A549 (cell line): ENCODE data around the gene ZNF32. TPM values are rescaled to one million over a fixed set of nuclear protein-coding genes. Genes with fewer than 3 reads are reported as not detected.

Source experiments
- ATAC-seq, 2 experiments: fragments of 200-7000 bp in 1 of 2; fragments of >200 bp in 1 of 2; cut with Nextera tagmentation in 1 of 2; cut with Tn5 transposase in 1 of 2; 3 replicates each; pipeline versions ENCODE4 v1.8.0 to v1.9.1; 2018 to 2020; ENCODE audit warnings: mild to moderate bottlenecking in 1 of 2, moderate library complexity in 1 of 2
- CTCF ChIA-PET: fragments of 300-600 bp; sonication (Branson Sonifier 250); formaldehyde crosslinking; extraction: SDS; loops from one replicate; lab custom pipeline; 2021; ENCODE audit warnings: antibody characterized with exemption, inconsistent platforms; lab: Yijun Ruan, JAX
- POLR2A ChIA-PET: fragments of 350-600 bp; formaldehyde crosslinking; extraction: SDS; loops from one replicate; lab custom pipeline; 2021; ENCODE audit warnings: antibody characterized with exemption, inconsistent platforms; lab: Yijun Ruan, JAX
- DNase-seq, 2 experiments: peaks; one replicate each; pipeline versions ENCODE4 v3.0.0 to v3.0.0-alpha.2; 2011 to 2016; ENCODE audit warnings: low read depth in 1 of 2, low spot score in 1 of 2
- FAIRE-seq: peaks from 2 replicates; lab custom pipeline; 2011; peaks lifted over from hg19 to GRCh38; lab: Jason Lieb, UNC
- H3K27ac ChIP-seq, 2 experiments: fragments of >200 bp; sonication (Bioruptor Twin); formaldehyde crosslinking; 3 replicates each; pipeline ENCODE4 v1.5.1; 2016 to 2017
- H3K4me1 ChIP-seq: fragments of >200 bp; sonication (Bioruptor Twin); formaldehyde crosslinking; 3 replicates; pipeline ENCODE4 v1.6.1; 2016
- H3K4me2 ChIP-seq: fragments of >200 bp; sonication (Bioruptor Twin); formaldehyde crosslinking; 3 replicates; pipeline ENCODE4 v1.6.1; 2016
- H3K4me3 ChIP-seq: fragments of >200 bp; sonication (Bioruptor Twin); formaldehyde crosslinking; 3 replicates; pipeline ENCODE4 v1.5.1; 2016
- H3K9me3 ChIP-seq: fragments of >200 bp; sonication (Bioruptor Twin); formaldehyde crosslinking; 3 replicates; pipeline ENCODE4 v1.6.1; 2016
- CBX2 ChIP-seq: fragments of 200-600 bp; sonication (generic); IDR thresholded peaks from 2 replicates; pipeline ENCODE4 v1.6.1; 2016; ENCODE audit warnings: low read depth, mild to moderate bottlenecking, borderline replicate concordance
- CBX8 ChIP-seq: fragments of 200-600 bp; sonication (generic); IDR thresholded peaks from 2 replicates; pipeline ENCODE4 v1.6.1; 2016
- CHD4 ChIP-seq: fragments of 200-600 bp; sonication (generic); IDR thresholded peaks from 2 replicates; pipeline ENCODE4 v1.6.1; 2016; ENCODE audit warnings: antibody characterized with exemption, mild to moderate bottlenecking, borderline replicate concordance
- EP300 ChIP-seq, 2 experiments: fragments of >200 bp; sonication (Bioruptor Twin); formaldehyde crosslinking; IDR thresholded peaks; 2 replicates in 1 of 2; 3 replicates in 1 of 2; pipeline ENCODE4 v1.6.1; 2016 to 2017
- HOXA7 ChIP-seq: fragments of 250-450 bp; sonication (Bioruptor Pico); IDR thresholded peaks from 2 replicates; pipeline ENCODE4 v1.5.0; 2020; ENCODE audit warnings: mild to moderate bottlenecking, moderate library complexity
- KDM5A ChIP-seq: fragments of 200-600 bp; sonication (generic); IDR thresholded peaks from 2 replicates; pipeline ENCODE4 v1.6.1; 2016; ENCODE audit warnings: antibody characterized with exemption, mild to moderate bottlenecking
- RAD21 ChIP-seq, 2 experiments: fragments of >200 bp in 1 of 2; sonication (Bioruptor Twin) in 1 of 2; formaldehyde crosslinking in 1 of 2; IDR thresholded peaks in 1 of 2; conservative IDR thresholded peaks in 1 of 2; 2 replicates in 1 of 2; 3 replicates in 1 of 2; pipeline ENCODE4 v1.6.1; 2012 to 2018; ENCODE audit warnings: inconsistent platforms in 1 of 2
- RNF2 ChIP-seq: fragments of 200-600 bp; sonication (generic); IDR thresholded peaks from 2 replicates; pipeline ENCODE4 v1.6.1; 2016; ENCODE audit warnings: low read depth, mild to moderate bottlenecking, antibody characterized with exemption, moderate library complexity, borderline replicate concordance
- ZSCAN20 ChIP-seq: fragments of 250-450 bp; sonication (Bioruptor Pico); IDR thresholded peaks from 2 replicates; pipeline ENCODE4 v1.8.0; 2022; ENCODE audit warnings: mild to moderate bottlenecking, moderate library complexity
- WGBS: methylation state at CpG from one replicate; pipeline ENCODE4 v1.1.6; 2017; ENCODE audit errors: missing lambda C conversion rate; 5-methylcytosine and 5-hydroxymethylcytosine counted together
- polyA plus RNA-seq, 4 experiments: library from polyadenylated mRNA; depleted of rRNA in 3 of 4; stranded (reverse); fragments of >200 nt; fragmentation: RNase III in 1 of 4; extraction: RNeasy Plus Mini Kit Qiagen cat#74134 plus additional on column Dnase treatment in 1 of 4; gene quantifications; 2 replicates in 3 of 4; 3 replicates in 1 of 4; pipeline ENCODE4 v1.2.3, GENCODE V29; 2011 to 2017
- TF ChIP-seq, protein P1 (sequence below): fragments of 150-350 bp; IDR thresholded peaks from 2 replicates; pipeline ENCODE4 v1.6.1; 2014; ENCODE audit warnings: low read depth, mild to moderate bottlenecking, low read length
- TF ChIP-seq, protein P2 (sequence below): fragments of 200-600 bp; sonication (generic); IDR thresholded peaks from 2 replicates; pipeline ENCODE4 v1.6.1; 2016; ENCODE audit warnings: antibody characterized with exemption, mild to moderate bottlenecking, moderate library complexity

Gene ZNF32
- polyA plus RNA-seq, 2 of the 4 experiments (the other 2 are of a cell fraction), result 21.4 to 38.2 TPM

DNA sequence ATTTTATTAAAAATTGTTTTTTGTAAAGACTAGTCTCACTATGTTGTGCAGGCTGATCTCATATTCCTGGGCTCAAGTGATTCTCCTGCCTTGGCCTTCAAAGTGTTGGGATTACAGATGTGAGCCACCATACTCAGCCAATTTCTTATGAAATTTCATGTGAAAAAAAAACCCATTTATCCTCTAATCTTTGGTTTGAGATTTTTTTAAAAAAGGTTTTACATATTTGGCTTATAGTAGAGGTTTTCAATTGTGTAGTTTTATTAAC, 35.5 kb upstream of the ZNF32 start (continued):
- no peak for TF ChIP-seq RNF2
- TF ChIP-seq, protein P1, sequence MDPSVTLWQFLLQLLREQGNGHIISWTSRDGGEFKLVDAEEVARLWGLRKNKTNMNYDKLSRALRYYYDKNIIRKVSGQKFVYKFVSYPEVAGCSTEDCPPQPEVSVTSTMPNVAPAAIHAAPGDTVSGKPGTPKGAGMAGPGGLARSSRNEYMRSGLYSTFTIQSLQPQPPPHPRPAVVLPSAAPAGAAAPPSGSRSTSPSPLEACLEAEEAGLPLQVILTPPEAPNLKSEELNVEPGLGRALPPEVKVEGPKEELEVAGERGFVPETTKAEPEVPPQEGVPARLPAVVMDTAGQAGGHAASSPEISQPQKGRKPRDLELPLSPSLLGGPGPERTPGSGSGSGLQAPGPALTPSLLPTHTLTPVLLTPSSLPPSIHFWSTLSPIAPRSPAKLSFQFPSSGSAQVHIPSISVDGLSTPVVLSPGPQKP, result no peak
- no peak for TF ChIP-seq EP300 (IDR thresholded peaks at IDR 0.05)
- TF ChIP-seq KDM5A, result no peak
- TF ChIP-seq ZSCAN20 (CRISPR knock-in tag), result no peak

DNA sequence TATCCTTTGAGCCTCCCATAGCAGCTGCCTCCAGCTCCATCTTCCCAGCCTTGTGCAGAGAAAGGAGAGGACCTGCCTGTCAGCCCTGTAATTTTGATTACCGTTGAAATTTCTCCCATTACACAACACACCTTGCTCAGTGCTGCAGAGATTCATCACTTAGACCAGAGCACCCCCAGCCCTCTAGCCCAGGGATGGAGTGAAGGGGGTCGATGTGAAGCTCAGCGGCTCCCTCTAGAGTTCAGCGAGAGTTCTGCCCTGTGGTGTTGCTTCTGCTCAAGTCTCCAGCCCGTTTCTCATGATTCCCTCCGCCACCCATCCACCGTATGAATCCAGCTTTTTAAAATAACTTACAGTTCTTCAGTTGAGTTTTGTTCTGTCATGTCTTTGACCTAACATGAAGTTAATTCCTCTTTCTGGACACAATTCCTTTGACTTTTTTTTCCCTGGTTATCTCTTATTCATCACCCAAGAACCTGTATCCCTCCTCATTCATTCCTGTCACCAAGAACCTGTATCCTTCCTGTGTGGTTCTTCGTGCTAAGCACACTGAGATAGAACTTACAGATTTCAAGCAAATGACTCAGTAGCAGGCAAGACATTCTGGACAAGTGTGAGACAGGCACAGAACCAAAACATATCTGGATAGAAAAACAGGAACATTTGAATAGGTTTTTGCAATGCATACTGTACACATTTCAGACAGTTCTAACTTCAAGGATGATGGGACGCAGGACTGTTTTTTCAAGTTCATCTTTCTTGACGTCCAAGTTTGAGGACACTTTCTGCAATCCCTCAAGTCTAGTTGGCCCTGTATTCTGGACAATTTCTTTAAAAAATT, 35.0 kb upstream of the ZNF32 start:
- Histone ChIP-seq H3K4me2 (no peak overlapping the region), H3K4me1 (peaks cover 7% of the 10 kb centered on the region; the same call in 1 of the 3 replicates)
- 15% methylated on average over 10 of the region's 10 CpGs for whole genome bisulfite sequencing
- DNase-seq, result peak in 1 of 2 experiments; percentile 18
- CTCF ChIA-PET, result interaction anchor here (1.2 to 2.1 kb wide), 4 partner anchors 10 to 116 kb away, joined by 3 to 7 read pairs (median 4); no protein-coding TSS in a partner anchor
- TF ChIP-seq RAD21 (conservative IDR thresholded peaks at IDR 0.05 in 1 of 2, IDR thresholded peaks at IDR 0.05 in 1 of 2), result 0 out of 5 replicates have a peak, but pooled peaks of 1 of the 2 experiments have one; percentile 20
- TF ChIP-seq CBX8, result no peak
- TF ChIP-seq, all 56 proteins: peak for 1
- POLR2A ChIA-PET, result no interaction called here
- ATAC-seq (peak; percentile 59 to 81; a peak in 3 of 6 replicates), FAIRE-seq (no peak)
- Histone ChIP-seq H3K4me3 (no peak overlapping the region), H3K9me3 (no peaks in the 10 kb centered on the region), H3K27ac (no peak overlapping the region)

DNA sequence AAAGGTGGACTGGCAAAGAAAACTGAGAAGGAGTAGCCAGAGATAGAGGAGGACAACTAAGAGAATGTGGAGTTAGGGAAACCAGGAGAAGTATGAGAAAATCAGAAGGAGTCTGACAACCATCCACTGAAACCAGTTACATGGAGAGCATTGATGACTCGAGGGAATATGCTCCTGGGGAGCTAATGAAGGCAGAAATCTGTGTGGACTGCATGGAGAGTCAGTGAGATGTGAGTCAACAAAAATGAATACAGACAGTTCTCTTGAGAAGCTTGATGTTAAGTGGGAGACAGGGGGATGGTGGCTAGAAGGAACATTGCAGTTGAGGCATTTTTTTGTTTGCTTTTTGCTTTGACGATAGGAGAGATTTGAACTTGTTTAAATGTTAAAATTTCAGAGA, 34.3 kb upstream of the ZNF32 start:
- Histone ChIP-seq H3K4me3 (no peak overlapping the region), H3K9me3 (no peaks in the 10 kb centered on the region), H3K4me2 (no peak overlapping the region), H3K4me1 (peaks cover 7% of the 10 kb centered on the region; the same call in 1 of the 3 replicates), H3K27ac (no peak overlapping the region)
- DNase-seq (no peak), ATAC-seq (no peak), FAIRE-seq (no peak)
- TF ChIP-seq HOXA7 (CRISPR knock-in tag) (no peak), CHD4 (no peak)
- TF ChIP-seq, protein P1, result no peak
- TF ChIP-seq, protein P2, sequence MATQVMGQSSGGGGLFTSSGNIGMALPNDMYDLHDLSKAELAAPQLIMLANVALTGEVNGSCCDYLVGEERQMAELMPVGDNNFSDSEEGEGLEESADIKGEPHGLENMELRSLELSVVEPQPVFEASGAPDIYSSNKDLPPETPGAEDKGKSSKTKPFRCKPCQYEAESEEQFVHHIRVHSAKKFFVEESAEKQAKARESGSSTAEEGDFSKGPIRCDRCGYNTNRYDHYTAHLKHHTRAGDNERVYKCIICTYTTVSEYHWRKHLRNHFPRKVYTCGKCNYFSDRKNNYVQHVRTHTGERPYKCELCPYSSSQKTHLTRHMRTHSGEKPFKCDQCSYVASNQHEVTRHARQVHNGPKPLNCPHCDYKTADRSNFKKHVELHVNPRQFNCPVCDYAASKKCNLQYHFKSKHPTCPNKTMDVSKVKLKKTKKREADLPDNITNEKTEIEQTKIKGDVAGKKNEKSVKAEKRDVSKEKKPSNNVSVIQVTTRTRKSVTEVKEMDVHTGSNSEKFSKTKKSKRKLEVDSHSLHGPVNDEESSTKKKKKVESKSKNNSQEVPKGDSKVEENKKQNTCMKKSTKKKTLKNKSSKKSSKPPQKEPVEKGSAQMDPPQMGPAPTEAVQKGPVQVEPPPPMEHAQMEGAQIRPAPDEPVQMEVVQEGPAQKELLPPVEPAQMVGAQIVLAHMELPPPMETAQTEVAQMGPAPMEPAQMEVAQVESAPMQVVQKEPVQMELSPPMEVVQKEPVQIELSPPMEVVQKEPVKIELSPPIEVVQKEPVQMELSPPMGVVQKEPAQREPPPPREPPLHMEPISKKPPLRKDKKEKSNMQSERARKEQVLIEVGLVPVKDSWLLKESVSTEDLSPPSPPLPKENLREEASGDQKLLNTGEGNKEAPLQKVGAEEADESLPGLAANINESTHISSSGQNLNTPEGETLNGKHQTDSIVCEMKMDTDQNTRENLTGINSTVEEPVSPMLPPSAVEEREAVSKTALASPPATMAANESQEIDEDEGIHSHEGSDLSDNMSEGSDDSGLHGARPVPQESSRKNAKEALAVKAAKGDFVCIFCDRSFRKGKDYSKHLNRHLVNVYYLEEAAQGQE, result no peak
- ChIA-PET CTCF (interaction anchor here (1.2 to 2.1 kb wide), 5 partner anchors 9 to 1183 kb away, joined by 3 to 7 read pairs (median 4); no protein-coding TSS in a partner anchor), POLR2A (no interaction called here)
- 31% methylated on average over 2 of the region's 2 CpGs for WGBS

DNA sequence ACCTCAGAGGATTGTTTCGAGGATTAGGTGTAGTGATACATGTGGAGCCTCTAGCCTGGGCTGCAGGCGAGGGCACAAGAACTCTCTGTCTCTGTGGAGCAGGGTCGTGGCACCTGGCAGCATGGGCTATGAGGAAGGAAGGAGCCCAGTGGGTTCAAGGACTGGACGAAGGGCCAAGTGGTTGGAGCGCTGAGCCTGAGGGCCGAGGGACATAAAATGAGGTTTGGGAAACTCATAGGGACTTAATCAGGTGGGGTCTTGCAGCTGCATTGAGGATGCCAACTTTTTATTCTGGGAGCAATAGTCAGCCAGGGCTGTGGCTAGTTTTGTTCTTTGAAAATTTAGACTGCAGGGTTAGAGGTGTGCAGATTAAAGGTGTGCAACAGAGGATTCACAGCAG, 33.0 kb upstream of the ZNF32 start:
- no peak overlapping the region for H3K27ac ChIP-seq
- DNase-seq, result no peak
- H3K4me1 ChIP-seq, result peaks cover 7% of the 10 kb centered on the region; the same call in 1 of the 3 replicates
- no peak for FAIRE-seq
- WGBS, result 23% methylated on average over 6 of the region's 6 CpGs
- ATAC-seq, result no peak
- no peak overlapping the region for H3K4me2 ChIP-seq
- ChIA-PET CTCF (interaction anchor here (1.5 to 1.6 kb wide), 2 partner anchors 8 to 1184 kb away, joined by 5 to 6 read pairs; no protein-coding TSS in a partner anchor), POLR2A (no interaction called here)
- TF ChIP-seq CBX2, result no peak
- H3K9me3 ChIP-seq, result no peaks in the 10 kb centered on the region
- H3K4me3 ChIP-seq, result no peak overlapping the region
